WTC11 (cell line): ENCODE data around the gene IL21R.

Experiments
- CBFB ChIP-seq: sonication (generic); formaldehyde crosslinking; IDR thresholded peaks from 2 replicates; pipeline ENCODE4 v1.8.1; 2022; ENCODE audit warnings: mild to moderate bottlenecking, low read depth, missing genetic modification reagents
- ETV6 ChIP-seq: sonication (generic); formaldehyde crosslinking; IDR thresholded peaks from 2 replicates; pipeline ENCODE4 v1.8.1; 2022; ENCODE audit warnings: mild to moderate bottlenecking, missing genetic modification reagents
- NR1H2 ChIP-seq: sonication (generic); formaldehyde crosslinking; IDR thresholded peaks from 2 replicates; pipeline ENCODE4 v1.9.0; 2021; ENCODE audit warnings: mild to moderate bottlenecking, moderate library complexity, missing genetic modification reagents
- NR3C1 ChIP-seq: sonication (generic); formaldehyde crosslinking; conservative IDR thresholded peaks from 2 replicates; pipeline ENCODE4 v1.8.1; 2023; ENCODE audit warnings: low read depth, mild to moderate bottlenecking, missing genetic modification reagents
- OVOL2 ChIP-seq: fragments of 250-450 bp; sonication (Bioruptor Pico); IDR thresholded peaks from 2 replicates; pipeline ENCODE4 v1.9.0; 2021; ENCODE audit warnings: mild to moderate bottlenecking, borderline replicate concordance
- SP1 ChIP-seq: sonication (generic); formaldehyde crosslinking; conservative IDR thresholded peaks from 2 replicates; pipeline ENCODE4 v1.8.1; 2022; ENCODE audit warnings: missing genetic modification reagents
- TCF7 ChIP-seq: sonication (generic); formaldehyde crosslinking; IDR thresholded peaks from 2 replicates; pipeline ENCODE4 v1.8.0; 2022; ENCODE audit warnings: mild to moderate bottlenecking, low read depth, missing genetic modification reagents, moderate library complexity
- ZBTB21 ChIP-seq: sonication (generic); formaldehyde crosslinking; IDR thresholded peaks from 2 replicates; pipeline ENCODE4 v1.8.1; 2023; ENCODE audit warnings: mild to moderate bottlenecking, missing genetic modification reagents, borderline replicate concordance
- TF ChIP-seq, protein P1 (sequence below): fragments of 200-600 bp; IDR thresholded peaks from 2 replicates; pipeline ENCODE4 v1.8.0; 2022; ENCODE audit warnings: antibody characterized with exemption
- TF ChIP-seq, protein P2 (sequence below): sonication (generic); formaldehyde crosslinking; IDR thresholded peaks from 2 replicates; pipeline ENCODE4 v1.8.1; 2023; ENCODE audit warnings: mild to moderate bottlenecking, missing genetic modification reagents, moderate library complexity
- TF ChIP-seq, protein P3 (sequence below): sonication (generic); formaldehyde crosslinking; IDR thresholded peaks from 2 replicates; pipeline ENCODE4 v1.8.1; 2023; ENCODE audit warnings: mild to moderate bottlenecking, moderate library complexity, missing genetic modification reagents
- TF ChIP-seq, protein P4 (sequence below): sonication (generic); formaldehyde crosslinking; IDR thresholded peaks from 2 replicates; pipeline ENCODE4 v1.8.0; 2022; ENCODE audit warnings: mild to moderate bottlenecking, missing genetic modification reagents

DNA sequence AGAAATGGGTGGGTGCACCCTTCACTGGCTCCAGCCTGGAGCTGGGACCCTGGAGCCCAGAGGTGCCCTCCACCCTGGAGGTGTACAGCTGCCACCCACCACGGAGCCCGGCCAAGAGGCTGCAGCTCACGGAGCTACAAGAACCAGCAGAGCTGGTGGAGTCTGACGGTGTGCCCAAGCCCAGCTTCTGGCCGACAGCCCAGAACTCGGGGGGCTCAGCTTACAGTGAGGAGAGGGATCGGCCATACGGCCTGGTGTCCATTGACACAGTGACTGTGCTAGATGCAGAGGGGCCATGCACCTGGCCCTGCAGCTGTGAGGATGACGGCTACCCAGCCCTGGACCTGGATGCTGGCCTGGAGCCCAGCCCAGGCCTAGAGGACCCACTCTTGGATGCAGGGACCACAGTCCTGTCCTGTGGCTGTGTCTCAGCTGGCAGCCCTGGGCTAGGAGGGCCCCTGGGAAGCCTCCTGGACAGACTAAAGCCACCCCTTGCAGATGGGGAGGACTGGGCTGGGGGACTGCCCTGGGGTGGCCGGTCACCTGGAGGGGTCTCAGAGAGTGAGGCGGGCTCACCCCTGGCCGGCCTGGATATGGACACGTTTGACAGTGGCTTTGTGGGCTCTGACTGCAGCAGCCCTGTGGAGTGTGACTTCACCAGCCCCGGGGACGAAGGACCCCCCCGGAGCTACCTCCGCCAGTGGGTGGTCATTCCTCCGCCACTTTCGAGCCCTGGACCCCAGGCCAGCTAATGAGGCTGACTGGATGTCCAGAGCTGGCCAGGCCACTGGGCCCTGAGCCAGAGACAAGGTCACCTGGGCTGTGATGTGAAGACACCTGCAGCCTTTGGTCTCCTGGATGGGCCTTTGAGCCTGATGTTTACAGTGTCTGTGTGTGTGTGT is 46.8 kb downstream of the IL21R start:
- TF ChIP-seq, protein P1, sequence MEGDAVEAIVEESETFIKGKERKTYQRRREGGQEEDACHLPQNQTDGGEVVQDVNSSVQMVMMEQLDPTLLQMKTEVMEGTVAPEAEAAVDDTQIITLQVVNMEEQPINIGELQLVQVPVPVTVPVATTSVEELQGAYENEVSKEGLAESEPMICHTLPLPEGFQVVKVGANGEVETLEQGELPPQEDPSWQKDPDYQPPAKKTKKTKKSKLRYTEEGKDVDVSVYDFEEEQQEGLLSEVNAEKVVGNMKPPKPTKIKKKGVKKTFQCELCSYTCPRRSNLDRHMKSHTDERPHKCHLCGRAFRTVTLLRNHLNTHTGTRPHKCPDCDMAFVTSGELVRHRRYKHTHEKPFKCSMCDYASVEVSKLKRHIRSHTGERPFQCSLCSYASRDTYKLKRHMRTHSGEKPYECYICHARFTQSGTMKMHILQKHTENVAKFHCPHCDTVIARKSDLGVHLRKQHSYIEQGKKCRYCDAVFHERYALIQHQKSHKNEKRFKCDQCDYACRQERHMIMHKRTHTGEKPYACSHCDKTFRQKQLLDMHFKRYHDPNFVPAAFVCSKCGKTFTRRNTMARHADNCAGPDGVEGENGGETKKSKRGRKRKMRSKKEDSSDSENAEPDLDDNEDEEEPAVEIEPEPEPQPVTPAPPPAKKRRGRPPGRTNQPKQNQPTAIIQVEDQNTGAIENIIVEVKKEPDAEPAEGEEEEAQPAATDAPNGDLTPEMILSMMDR = no peak
- TF ChIP-seq NR3C1 (no peak), CBFB (CRISPR knock-in tag) (no peak), ETV6 (CRISPR knock-in tag) (no peak), SP1 (no peak), NR1H2 (CRISPR knock-in tag) (no peak), ZBTB21 (CRISPR knock-in tag) (no peak), TCF7 (CRISPR knock-in tag) (no peak), OVOL2 (no peak)
- TF ChIP-seq, protein P2, sequence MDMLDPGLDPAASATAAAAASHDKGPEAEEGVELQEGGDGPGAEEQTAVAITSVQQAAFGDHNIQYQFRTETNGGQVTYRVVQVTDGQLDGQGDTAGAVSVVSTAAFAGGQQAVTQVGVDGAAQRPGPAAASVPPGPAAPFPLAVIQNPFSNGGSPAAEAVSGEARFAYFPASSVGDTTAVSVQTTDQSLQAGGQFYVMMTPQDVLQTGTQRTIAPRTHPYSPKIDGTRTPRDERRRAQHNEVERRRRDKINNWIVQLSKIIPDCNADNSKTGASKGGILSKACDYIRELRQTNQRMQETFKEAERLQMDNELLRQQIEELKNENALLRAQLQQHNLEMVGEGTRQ (CRISPR knock-in tag) = no peak
- TF ChIP-seq, protein P3, sequence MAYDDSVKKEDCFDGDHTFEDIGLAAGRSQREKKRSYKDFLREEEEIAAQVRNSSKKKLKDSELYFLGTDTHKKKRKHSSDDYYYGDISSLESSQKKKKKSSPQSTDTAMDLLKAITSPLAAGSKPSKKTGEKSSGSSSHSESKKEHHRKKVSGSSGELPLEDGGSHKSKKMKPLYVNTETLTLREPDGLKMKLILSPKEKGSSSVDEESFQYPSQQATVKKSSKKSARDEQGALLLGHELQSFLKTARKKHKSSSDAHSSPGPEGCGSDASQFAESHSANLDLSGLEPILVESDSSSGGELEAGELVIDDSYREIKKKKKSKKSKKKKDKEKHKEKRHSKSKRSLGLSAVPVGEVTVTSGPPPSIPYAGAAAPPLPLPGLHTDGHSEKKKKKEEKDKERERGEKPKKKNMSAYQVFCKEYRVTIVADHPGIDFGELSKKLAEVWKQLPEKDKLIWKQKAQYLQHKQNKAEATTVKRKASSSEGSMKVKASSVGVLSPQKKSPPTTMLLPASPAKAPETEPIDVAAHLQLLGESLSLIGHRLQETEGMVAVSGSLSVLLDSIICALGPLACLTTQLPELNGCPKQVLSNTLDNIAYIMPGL (CRISPR knock-in tag) = no peak
- TF ChIP-seq, protein P4, sequence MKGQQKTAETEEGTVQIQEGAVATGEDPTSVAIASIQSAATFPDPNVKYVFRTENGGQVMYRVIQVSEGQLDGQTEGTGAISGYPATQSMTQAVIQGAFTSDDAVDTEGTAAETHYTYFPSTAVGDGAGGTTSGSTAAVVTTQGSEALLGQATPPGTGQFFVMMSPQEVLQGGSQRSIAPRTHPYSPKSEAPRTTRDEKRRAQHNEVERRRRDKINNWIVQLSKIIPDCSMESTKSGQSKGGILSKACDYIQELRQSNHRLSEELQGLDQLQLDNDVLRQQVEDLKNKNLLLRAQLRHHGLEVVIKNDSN (CRISPR knock-in tag) = no peak
